ENCODE results near the gene LCN12.

LCN12 gene

GRCh38 chr9:136972743-136973142 is 20.7 kb downstream of the LCN12 start:
- Histone ChIP-seq H3K79me2 (ENCODE audit: insufficient read depth, low read length) (no peaks in the 10 kb centered on the region), H3K27me3 (ENCODE audit: low read length) (no peaks in the 10 kb centered on the region), H3K9me2 (replicated peaks; ENCODE audit: insufficient read depth, low read length) (no peaks in the 10 kb centered on the region), H3K27ac (ENCODE audit: low read depth, low read length) (no peak overlapping the region), H4K20me1 (ENCODE audit: low read depth, low read length) (no peaks in the 10 kb centered on the region), H3F3A (ENCODE audit: insufficient read depth) (no peaks in the 10 kb centered on the region), H3K9ac (ENCODE audit: low read length) (no peak overlapping the region), H3K36me3 (ENCODE audit: low read length) (no peaks in the 10 kb centered on the region), H2AFZ (ENCODE audit: low read depth, low read length, severe bottlenecking) (no peak overlapping the region), H3K4me3 (ENCODE audit: insufficient read depth, low read length, poor library complexity, severe bottlenecking) (no peak overlapping the region), H3K4me2 (ENCODE audit: low read depth, low read length, poor library complexity, severe bottlenecking) (no peak overlapping the region), H3K9me3 (ENCODE audit: insufficient read depth, low read length) (no peaks in the 10 kb centered on the region)
- no peak for TF ChIP-seq EZH2phosphoT487 (conservative IDR thresholded peaks at IDR 0.05; ENCODE audit: low read length)
- TF ChIP-seq CTCF (IDR thresholded peaks at IDR 0.05; ENCODE audit: insufficient read depth, low read length, poor library complexity, severe bottlenecking): no peak

- Histone ChIP-seq H3K4me3 (ENCODE audit: insufficient read depth, low read length, poor library complexity, severe bottlenecking) (no peak overlapping the region), H4K20me1 (ENCODE audit: low read depth, low read length) (no peaks in the 10 kb centered on the region), H3K79me2 (ENCODE audit: insufficient read depth, low read length) (no peaks in the 10 kb centered on the region), H3K9ac (ENCODE audit: low read length) (no peak overlapping the region), H3K27me3 (ENCODE audit: low read length) (no peaks in the 10 kb centered on the region), H3K9me3 (ENCODE audit: insufficient read depth, low read length) (no peaks in the 10 kb centered on the region), H3F3A (ENCODE audit: insufficient read depth) (no peaks in the 10 kb centered on the region), H3K4me2 (ENCODE audit: low read depth, low read length, poor library complexity, severe bottlenecking) (no peak overlapping the region), H3K9me2 (replicated peaks; ENCODE audit: insufficient read depth, low read length) (no peaks in the 10 kb centered on the region), H3K36me3 (ENCODE audit: low read length) (no peaks in the 10 kb centered on the region), H2AFZ (ENCODE audit: low read depth, low read length, severe bottlenecking) (no peak overlapping the region), H3K27ac (ENCODE audit: low read depth, low read length) (no peak overlapping the region)
- TF ChIP-seq EZH2phosphoT487 (conservative IDR thresholded peaks at IDR 0.05; ENCODE audit: low read length) (no peak), CTCF (IDR thresholded peaks at IDR 0.05; ENCODE audit: insufficient read depth, low read length, poor library complexity, severe bottlenecking) (no peak)
Observed at GRCh38 chr9:136973618-136974617, 21.8 kb downstream of the LCN12 start.

DNA sequence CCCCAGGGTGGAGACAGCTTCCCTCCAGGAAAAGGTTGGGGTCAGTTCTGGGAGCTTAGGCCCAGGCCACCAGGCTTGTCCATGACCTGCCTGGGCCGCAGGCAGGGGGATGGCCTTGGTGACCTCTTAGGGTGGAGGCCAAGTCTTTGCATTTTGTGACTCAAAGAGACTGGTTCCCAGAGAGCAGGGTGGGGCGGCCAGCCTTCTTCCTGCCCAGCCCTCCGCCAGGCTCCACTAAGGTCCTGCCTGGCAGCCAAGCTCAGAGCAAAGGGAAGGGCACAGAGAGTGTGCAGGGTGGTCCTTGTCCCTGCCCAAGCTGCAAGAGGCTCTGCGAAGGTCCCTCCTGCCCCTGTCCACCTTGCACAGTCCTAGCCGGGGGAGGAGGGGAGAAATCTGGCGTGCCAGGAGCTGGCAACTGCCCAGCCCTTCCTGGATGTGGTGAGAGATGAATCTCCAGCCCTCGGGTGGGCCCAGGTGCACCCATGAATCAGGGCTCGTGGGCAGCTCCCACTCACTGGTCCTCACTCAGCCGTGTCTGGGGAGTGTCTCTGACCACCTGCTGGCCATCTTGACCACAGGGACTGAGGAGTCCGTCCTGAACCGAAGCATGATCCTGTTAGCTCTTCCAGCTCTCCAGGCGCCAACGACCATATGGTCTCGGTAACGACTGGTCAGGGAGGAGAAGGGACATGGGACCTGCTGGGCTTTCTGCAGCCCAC is 22.9 kb downstream of the LCN12 start:
- H3K4me3 ChIP-seq (ENCODE audit: insufficient read depth, low read length, poor library complexity, severe bottlenecking): no peak overlapping the region
- no peaks in the 10 kb centered on the region for H3K9me2 ChIP-seq (replicated peaks; ENCODE audit: insufficient read depth, low read length)
- no peak overlapping the region for H3K4me2 ChIP-seq (ENCODE audit: low read depth, low read length, poor library complexity, severe bottlenecking)
- no peak overlapping the region for H3K27ac ChIP-seq (ENCODE audit: low read depth, low read length)
- TF ChIP-seq EZH2phosphoT487 (conservative IDR thresholded peaks at IDR 0.05; ENCODE audit: low read length): no peak
- H3K9ac ChIP-seq (ENCODE audit: low read length): no peak overlapping the region
- H3K27me3 ChIP-seq (ENCODE audit: low read length): no peaks in the 10 kb centered on the region
- H3F3A ChIP-seq (ENCODE audit: insufficient read depth): no peaks in the 10 kb centered on the region
- H4K20me1 ChIP-seq (ENCODE audit: low read depth, low read length): no peaks in the 10 kb centered on the region
- H3K9me3 ChIP-seq (ENCODE audit: insufficient read depth, low read length): no peaks in the 10 kb centered on the region
- no peaks in the 10 kb centered on the region for H3K36me3 ChIP-seq (ENCODE audit: low read length)
- no peak overlapping the region for H2AFZ ChIP-seq (ENCODE audit: low read depth, low read length, severe bottlenecking)
- no peaks in the 10 kb centered on the region for H3K79me2 ChIP-seq (ENCODE audit: insufficient read depth, low read length)

Data from SU-DHL-6 (cell line).